Fibroblast of pulmonary artery (primary cell): ENCODE data around the gene PFKFB1.
A peak's percentile ranks its signal among the peaks of the same experiment; 100 is the strongest.

Experiments used
- DNase-seq: peaks from one replicate; pipeline ENCODE4 v3.0.0-alpha.2; 2010; ENCODE audit warnings: low read depth
- H3K4me3 ChIP-seq: replicated peaks from 2 replicates; pipeline ENCODE4 v1.5.1; 2011; ENCODE audit warnings: low read depth, mild to moderate bottlenecking, control low read depth, low read length, moderate library complexity
- TF ChIP-seq, protein P1 (sequence below): IDR thresholded peaks from 2 replicates; pipeline ENCODE4 v1.5.1; 2011; ENCODE audit warnings: mild to moderate bottlenecking, control low read depth, low read length, inconsistent platforms; ENCODE audit errors: missing control alignments

Gene PFKFB1

DNA sequence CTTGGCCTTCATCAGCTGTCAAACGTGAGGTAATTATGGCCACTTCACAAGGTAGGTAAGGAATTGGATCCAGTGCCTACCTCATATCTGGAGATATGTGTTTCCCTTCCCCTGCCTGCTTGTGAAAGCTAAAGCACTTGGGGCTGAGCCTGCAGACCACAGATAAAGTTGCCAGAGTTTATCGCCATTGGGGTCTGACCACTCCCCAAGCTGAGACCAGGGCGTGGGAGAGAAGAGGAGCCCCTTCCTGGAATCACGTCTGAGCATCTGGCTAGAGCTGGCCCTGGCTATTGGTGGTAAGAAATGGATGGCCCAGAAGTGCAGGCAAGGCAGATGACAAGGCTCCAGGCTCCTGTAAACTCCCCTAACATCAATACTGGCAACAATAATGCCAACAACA lies 34.1 kb upstream of the PFKFB1 start:
- TF ChIP-seq, protein P1, sequence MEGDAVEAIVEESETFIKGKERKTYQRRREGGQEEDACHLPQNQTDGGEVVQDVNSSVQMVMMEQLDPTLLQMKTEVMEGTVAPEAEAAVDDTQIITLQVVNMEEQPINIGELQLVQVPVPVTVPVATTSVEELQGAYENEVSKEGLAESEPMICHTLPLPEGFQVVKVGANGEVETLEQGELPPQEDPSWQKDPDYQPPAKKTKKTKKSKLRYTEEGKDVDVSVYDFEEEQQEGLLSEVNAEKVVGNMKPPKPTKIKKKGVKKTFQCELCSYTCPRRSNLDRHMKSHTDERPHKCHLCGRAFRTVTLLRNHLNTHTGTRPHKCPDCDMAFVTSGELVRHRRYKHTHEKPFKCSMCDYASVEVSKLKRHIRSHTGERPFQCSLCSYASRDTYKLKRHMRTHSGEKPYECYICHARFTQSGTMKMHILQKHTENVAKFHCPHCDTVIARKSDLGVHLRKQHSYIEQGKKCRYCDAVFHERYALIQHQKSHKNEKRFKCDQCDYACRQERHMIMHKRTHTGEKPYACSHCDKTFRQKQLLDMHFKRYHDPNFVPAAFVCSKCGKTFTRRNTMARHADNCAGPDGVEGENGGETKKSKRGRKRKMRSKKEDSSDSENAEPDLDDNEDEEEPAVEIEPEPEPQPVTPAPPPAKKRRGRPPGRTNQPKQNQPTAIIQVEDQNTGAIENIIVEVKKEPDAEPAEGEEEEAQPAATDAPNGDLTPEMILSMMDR = no peak
- DNase-seq = no peak
- no peak overlapping the region for H3K4me3 ChIP-seq

DNA sequence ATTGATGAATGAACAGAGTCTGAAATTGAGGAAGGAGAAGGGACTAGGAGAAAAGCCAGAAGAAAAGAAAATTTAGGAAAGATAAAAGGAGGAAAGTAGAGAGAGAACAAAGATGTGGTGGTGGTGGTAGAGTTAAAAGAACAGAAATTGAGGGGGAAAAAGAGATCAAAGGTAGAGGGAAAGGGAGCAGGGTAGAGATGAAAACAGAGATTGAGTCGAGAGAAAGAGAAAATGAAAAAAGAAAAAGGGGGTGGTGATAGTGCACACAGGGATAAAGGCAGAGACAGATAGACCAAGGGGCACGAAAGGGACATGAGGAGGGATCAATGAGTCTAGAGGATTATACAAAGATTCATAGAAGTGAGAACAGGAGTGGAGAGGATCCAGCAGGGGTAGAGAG lies 32.9 kb upstream of the PFKFB1 start:
- DNase-seq = no peak
- TF ChIP-seq, protein P1 = no peak
- no peak overlapping the region for H3K4me3 ChIP-seq

DNA sequence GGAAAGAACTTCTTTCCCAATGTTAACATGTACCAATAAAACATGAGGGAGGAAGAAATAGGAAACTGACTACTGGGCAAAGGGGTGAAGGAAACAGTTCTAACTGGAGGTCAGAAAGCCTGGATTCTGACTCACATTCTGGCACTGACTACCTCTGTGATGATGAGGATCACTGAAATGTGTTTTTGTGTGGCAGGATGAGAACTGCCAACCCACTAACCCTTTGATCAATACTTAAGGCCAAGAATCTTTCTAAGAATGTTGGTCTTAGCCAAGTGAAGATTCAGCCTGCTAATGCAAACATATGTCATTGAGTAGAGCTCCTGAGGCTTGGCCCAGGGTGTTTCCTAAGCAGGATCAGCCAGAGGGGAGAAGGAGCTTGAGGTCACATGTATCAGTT lies 32.2 kb upstream of the PFKFB1 start:
- DNase-seq = no peak
- no peak overlapping the region for H3K4me3 ChIP-seq
- TF ChIP-seq, protein P1 = no peak

DNA sequence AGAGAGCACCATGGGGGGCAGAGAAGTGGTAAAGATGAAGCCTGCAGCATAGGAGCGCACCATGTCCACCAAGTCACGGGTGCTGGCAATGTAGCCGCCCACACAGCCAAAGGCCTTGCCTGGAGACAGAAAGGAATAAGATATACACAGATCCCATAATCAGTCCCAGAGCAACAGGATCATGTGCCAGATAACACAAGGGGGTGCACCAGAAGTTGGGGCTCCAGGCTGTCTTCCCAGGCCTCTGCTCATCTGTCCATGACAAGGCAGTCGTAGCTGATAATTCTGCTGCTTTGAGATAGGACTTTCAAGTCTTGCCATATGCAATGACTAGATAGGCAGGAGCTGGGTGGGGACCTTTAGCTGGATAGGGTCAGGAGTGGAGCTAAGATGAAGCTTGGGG lies 20.9 kb upstream of the PFKFB1 start:
- TF ChIP-seq, protein P1 = no peak
- no peak for DNase-seq
- H3K4me3 ChIP-seq = no peak overlapping the region

DNA sequence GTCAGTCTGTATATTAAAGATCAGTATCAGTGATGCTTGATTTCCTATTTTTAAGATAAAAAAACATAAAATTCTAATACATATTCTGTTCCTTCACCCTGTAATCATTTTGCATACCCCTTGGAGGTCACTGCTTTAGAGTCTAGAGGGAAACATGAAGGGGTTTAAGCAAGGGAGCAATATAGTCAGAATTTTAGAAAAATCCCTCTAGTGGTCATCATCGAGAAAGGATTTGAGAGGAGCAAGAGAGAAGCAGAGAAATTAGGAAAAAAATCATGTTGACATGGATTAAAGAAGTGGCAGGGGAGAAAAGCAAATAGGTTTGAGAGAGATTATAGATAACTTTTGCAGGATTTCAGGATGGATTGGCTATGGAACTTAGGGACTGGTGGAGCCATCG lies 17.3 kb upstream of the PFKFB1 start:
- DNase-seq = peak; percentile 17
- TF ChIP-seq, protein P1 = peak; percentile 42
- no peak overlapping the region for H3K4me3 ChIP-seq

DNA sequence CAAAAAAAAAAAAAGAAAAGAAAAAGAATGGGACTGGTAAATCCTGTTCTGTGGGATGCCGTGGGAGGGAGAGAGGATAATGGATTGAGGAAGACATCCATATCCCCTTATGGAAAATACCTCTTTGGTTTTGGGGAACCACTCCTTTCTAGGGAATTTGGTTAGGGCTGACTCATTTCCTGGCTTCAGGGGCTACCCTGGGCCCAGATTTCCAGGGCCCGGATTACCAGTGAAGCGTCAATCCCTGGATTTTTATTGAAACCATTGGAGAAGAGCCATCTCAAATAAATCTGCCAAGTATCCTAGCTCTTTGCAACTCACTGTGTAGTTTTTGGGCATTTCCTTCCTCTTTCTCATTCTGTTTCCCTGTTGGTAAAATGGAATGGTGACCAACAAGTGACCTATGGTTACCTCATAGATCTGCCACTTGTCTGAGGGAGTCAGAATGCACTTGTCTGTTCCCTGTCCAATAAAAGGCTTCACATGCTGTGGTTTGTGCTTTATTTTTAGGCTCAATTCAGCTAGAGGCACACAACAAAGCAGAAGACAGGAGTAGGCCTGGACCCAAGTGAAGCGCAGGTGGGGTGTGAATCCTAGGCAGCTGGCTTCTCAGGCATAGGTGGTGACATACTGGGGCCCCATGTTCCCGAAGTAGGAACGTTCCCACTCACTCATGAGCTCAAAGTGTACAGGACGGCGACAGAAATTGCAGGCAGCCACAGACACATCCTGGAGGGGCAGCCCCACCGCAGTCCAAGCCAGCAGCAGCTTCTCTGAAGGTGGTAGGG lies 14.8 kb upstream of the PFKFB1 start:
- TF ChIP-seq, protein P1 = no peak
- peak; percentile 10 for DNase-seq
- H3K4me3 ChIP-seq = no peak overlapping the region

DNA sequence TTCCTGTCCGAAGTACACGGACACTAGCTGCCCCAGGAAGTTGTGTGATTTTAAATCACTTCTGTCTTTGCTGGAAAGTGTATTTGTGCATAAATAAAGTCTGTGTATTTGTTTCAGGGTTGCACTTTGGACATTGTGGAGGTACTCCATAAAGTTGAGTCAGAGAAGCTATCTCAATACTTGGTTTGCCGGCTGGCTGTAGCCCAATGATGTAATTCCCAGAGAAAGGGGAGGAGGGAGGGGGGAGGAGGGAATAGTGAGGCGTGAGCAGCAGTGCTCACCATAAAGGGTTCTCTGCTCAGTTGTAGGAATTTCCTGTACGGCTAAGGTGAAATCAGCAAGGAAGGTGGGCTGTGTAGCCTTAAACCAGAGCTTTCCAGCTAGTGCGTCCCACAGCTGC lies 13.7 kb upstream of the PFKFB1 start:
- TF ChIP-seq, protein P1 = no peak
- no peak overlapping the region for H3K4me3 ChIP-seq
- peak; percentile 74 for DNase-seq
